BJ (cell line): ENCODE results near the gene IMP3. TPM values are rescaled to one million over a fixed set of nuclear protein-coding genes. Genes with fewer than 3 reads are reported as not detected.

Source experiments
- CTCF ChIA-PET: fragments of 350-600 bp; formaldehyde crosslinking; extraction: SDS; loops from one replicate; lab custom pipeline; 2021; ENCODE audit warnings: antibody characterized with exemption, inconsistent platforms; lab: Yijun Ruan, JAX
- POLR2A ChIA-PET: fragments of 300-600 bp; sonication (Branson Sonifier 250); formaldehyde crosslinking; extraction: SDS; loops from one replicate; lab custom pipeline; 2021; ENCODE audit warnings: antibody characterized with exemption; lab: Charles Lee
- DNase-seq: peaks from one replicate; pipeline ENCODE4 v3.0.0-alpha.2; 2011; ENCODE audit warnings: low read depth
- H3K27me3 ChIP-seq: 2 replicates; pipeline ENCODE4 v1.6.0; 2011; ENCODE audit warnings: low read length; ENCODE audit not compliant: control insufficient read depth, insufficient read depth
- H3K36me3 ChIP-seq: 2 replicates; pipeline ENCODE4 v1.5.1; 2011; ENCODE audit warnings: low read length; ENCODE audit not compliant: control insufficient read depth, insufficient read depth
- H3K4me3 ChIP-seq: 2 replicates; pipeline ENCODE4 v1.5.1; 2011; ENCODE audit warnings: low read depth, mild to moderate bottlenecking, control low read depth, low read length
- polyA plus RNA-seq: library from polyadenylated mRNA; depleted of rRNA; stranded (reverse); fragments of >200 nt; gene quantifications from 2 replicates; pipeline ENCODE4 v1.2.3, GENCODE V29; 2011
- TF ChIP-seq, protein P1 (sequence below): IDR thresholded peaks from 2 replicates; pipeline ENCODE4 v1.5.1; 2011; ENCODE audit warnings: low read depth, mild to moderate bottlenecking, control low read depth, inconsistent platforms, low read length, moderate library complexity; ENCODE audit not compliant: insufficient read depth

IMP3 gene
- polyA plus RNA-seq, 1 experiment, result 37.6 TPM

DNA sequence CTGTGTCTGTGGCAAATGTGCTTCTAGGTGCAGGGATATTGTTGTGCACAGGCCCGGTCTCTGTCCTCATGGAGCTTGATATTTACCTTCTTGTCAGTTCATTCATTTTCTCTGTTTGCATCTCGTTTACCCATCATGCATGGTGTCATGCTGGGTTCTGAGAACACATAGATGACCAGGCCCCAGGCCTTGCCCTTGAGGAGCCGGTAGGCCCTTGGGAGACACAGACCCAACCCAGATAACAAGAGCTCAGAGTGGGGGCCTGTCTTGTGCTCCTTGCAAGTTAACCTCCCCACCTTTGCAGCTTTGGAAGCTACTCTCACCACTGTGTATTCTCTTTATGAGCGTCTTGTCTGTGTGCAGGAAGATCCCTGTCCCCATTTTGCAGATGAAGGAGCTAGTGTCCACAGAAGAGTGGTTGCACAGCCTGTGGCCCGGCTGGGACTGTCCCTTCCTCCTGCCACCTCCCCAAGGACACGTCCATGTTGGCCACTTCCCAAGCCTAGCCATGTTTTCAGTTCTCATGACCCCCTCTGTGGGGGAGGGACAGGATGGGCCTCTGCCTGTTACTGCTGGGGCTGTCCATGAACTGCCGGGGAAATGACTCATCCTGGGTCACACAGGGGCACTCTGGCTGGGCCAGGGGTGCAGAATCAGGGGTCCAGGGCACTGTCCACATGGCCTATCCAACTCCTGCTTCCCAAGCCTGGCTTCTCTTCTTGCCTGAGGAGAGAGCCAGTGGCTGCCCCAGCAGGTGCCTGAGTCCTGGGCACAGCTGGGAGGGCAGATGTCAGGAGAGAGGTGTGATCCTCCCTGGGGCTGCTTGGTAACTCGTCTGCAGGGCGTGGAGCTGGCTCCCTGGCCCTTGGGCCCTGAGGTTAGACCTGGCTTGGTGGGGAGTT lies 11.1 kb upstream of the IMP3 start:
- ChIA-PET CTCF (interaction anchor here (1.2 to 1.9 kb wide), 3 partner anchors 10 to 35 kb away, joined by 3 to 7 read pairs (median 5); no protein-coding TSS in a partner anchor), POLR2A (interaction anchor here (0.7 kb wide), 1 partner anchor 30 kb away, joined by 5 read pairs; no protein-coding TSS in a partner anchor)
- H3K27me3 ChIP-seq, result no peaks in the 10 kb centered on the region
- peaks cover 14% of the 10 kb centered on the region for H3K36me3 ChIP-seq
- TF ChIP-seq, protein P1, sequence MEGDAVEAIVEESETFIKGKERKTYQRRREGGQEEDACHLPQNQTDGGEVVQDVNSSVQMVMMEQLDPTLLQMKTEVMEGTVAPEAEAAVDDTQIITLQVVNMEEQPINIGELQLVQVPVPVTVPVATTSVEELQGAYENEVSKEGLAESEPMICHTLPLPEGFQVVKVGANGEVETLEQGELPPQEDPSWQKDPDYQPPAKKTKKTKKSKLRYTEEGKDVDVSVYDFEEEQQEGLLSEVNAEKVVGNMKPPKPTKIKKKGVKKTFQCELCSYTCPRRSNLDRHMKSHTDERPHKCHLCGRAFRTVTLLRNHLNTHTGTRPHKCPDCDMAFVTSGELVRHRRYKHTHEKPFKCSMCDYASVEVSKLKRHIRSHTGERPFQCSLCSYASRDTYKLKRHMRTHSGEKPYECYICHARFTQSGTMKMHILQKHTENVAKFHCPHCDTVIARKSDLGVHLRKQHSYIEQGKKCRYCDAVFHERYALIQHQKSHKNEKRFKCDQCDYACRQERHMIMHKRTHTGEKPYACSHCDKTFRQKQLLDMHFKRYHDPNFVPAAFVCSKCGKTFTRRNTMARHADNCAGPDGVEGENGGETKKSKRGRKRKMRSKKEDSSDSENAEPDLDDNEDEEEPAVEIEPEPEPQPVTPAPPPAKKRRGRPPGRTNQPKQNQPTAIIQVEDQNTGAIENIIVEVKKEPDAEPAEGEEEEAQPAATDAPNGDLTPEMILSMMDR, result no peak
- no peak for DNase-seq
- H3K4me3 ChIP-seq, result peak overlapping the region; percentile 77

DNA sequence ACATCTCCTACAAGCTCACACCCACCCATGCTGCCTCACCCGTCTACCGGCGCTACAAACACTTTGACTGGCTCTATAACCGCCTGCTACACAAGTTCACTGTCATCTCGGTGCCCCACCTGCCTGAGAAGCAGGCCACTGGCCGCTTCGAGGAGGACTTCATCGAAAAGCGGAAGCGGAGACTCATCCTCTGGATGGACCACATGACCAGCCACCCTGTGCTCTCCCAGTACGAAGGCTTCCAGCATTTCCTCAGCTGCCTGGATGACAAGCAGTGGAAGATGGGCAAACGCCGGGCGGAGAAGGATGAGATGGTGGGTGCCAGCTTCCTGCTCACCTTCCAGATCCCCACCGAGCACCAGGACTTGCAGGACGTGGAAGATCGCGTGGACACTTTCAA lies 9.8 kb upstream of the IMP3 start:
- H3K36me3 ChIP-seq, result peaks cover 14% of the 10 kb centered on the region
- ChIA-PET CTCF (interaction anchor here (1.4 to 1.9 kb wide), 2 partner anchors 11 to 32 kb away, joined by 3 to 7 read pairs; no protein-coding TSS in a partner anchor), POLR2A (interaction anchor here (1.0 kb wide), 1 partner anchor 11 kb away, joined by 4 read pairs; no protein-coding TSS in a partner anchor)
- DNase-seq, result no peak
- no peaks in the 10 kb centered on the region for H3K27me3 ChIP-seq
- TF ChIP-seq, protein P1, result no peak
- peak overlapping the region; percentile 77 for H3K4me3 ChIP-seq

DNA sequence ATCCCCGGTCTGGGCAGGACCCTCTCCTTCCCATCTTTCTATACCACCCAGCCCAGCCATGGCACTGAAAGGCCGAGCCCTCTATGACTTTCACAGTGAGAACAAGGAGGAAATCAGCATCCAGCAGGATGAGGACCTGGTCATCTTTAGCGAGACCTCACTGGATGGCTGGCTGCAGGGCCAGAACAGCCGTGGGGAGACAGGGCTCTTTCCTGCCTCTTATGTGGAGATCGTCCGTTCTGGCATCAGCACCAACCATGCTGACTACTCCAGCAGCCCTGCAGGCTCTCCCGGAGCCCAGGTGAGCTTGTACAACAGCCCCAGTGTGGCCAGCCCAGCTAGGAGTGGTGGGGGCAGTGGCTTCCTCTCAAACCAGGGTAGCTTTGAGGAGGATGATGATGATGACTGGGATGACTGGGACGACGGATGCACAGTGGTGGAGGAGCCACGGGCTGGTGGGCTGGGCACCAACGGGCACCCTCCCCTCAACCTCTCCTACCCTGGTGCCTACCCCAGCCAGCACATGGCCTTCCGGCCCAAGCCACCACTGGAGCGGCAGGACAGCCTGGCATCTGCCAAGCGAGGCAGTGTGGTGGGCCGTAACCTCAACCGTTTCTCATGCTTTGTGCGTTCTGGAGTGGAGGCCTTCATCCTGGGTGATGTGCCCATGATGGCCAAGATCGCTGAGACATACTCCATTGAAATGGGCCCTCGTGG lies 9.2 kb upstream of the IMP3 start:
- peak overlapping the region; percentile 77 for H3K4me3 ChIP-seq
- H3K27me3 ChIP-seq, result no peaks in the 10 kb centered on the region
- no peak for DNase-seq
- TF ChIP-seq, protein P1, result no peak
- ChIA-PET CTCF (interaction anchor here (0.5 kb wide), 1 partner anchor 44 kb away, joined by 4 read pairs; no protein-coding TSS in a partner anchor), POLR2A (interaction anchor here (1.0 kb wide), 1 partner anchor 11 kb away, joined by 4 read pairs; no protein-coding TSS in a partner anchor)
- peaks cover 14% of the 10 kb centered on the region for H3K36me3 ChIP-seq

DNA sequence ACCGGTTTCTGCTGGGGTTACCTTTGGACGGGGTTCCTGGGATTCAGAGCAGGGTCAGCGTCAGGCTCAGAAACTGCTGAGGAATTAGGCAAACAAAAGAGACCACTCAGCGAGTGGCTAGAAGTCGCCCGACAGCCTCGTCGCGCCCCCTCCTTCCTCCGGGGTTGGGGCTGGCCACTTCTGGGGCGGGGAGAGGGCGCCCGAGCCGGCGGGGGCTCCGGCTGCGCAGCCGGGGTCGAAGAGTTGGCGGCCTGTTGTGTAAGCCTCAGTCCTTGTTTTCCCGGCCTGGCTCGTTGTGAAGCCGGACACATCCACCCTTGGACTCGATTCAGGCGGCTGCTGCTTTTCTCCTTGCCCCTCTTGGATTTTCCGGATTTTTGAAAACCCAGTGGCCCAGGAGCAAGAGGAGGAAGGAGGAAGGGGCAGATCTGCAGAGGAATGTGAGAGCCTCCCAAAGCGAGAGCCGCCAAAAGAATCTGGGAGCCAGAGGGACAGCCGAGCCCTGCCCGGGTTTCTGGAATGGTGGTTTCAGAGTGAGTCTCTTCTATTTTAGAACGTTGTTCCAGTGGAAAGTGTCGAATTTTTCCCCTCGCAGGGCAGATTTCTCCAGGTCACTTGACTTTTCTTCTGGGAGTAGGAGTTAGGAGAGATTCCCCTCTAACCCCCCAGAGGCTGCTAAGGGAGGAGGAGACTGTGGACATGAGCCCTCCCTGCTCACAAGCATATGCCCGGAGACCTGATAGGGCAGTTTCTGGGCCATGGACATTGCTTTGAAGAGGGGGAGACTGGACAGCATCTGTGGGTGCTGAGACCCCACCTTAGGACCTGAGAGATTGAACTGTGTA lies 8.4 kb upstream of the IMP3 start:
- TF ChIP-seq, protein P1, result no peak
- Histone ChIP-seq H3K36me3 (peaks cover 12% of the 10 kb centered on the region), H3K4me3 (peak overlapping the region; percentile 77), H3K27me3 (no peaks in the 10 kb centered on the region)
- DNase-seq, result no peak
- CTCF ChIA-PET, result interaction anchor here (0.5 to 2.4 kb wide), 12 partner anchors 10 to 153 kb away, joined by 3 to 13 read pairs (median 4); partner anchors contain the start of gene SNUPN
- POLR2A ChIA-PET, result interaction anchor here (0.6 to 1.0 kb wide), 2 partner anchors 12 to 32 kb away, joined by 3 to 4 read pairs; no protein-coding TSS in a partner anchor
